HEK293 (cell line): ENCODE results near the gene TACC2.

Experiments
- GFI1B ChIP-seq: fragments of 450-650 bp; formaldehyde crosslinking; IDR thresholded peaks from 2 replicates; pipeline ENCODE4 v1.5.1; 2016; ENCODE audit warnings: missing biosample characterization, missing genetic modification characterization
- GLI4 ChIP-seq: fragments of 450-650 bp; formaldehyde crosslinking; IDR thresholded peaks from 2 replicates; pipeline ENCODE4 v1.5.1; 2016; ENCODE audit warnings: missing biosample characterization, missing genetic modification characterization
- ZBTB1 ChIP-seq: fragments of 450-650 bp; formaldehyde crosslinking; IDR thresholded peaks from 2 replicates; pipeline ENCODE4 v1.5.1; 2016; ENCODE audit warnings: missing biosample characterization, missing genetic modification characterization
- ZEB2 ChIP-seq: fragments of 450-650 bp; formaldehyde crosslinking; IDR thresholded peaks from 2 replicates; pipeline ENCODE4 v1.5.1; 2016; ENCODE audit warnings: missing biosample characterization, missing genetic modification characterization
- ZNF239 ChIP-seq: fragments of 450-650 bp; formaldehyde crosslinking; IDR thresholded peaks from 2 replicates; pipeline ENCODE4 v1.5.1; 2016; ENCODE audit warnings: missing biosample characterization, missing genetic modification characterization
- ZNF423 ChIP-seq: fragments of 450-650 bp; formaldehyde crosslinking; IDR thresholded peaks from 2 replicates; pipeline ENCODE4 v1.5.1; 2016; ENCODE audit warnings: missing biosample characterization, missing genetic modification characterization
- ZNF501 ChIP-seq: fragments of 450-650 bp; formaldehyde crosslinking; IDR thresholded peaks from 2 replicates; pipeline ENCODE4 v1.5.1; 2016; ENCODE audit warnings: missing biosample characterization, missing genetic modification characterization
- ZNF585B ChIP-seq: fragments of 450-650 bp; formaldehyde crosslinking; IDR thresholded peaks from 2 replicates; pipeline ENCODE4 v1.5.1; 2016; ENCODE audit warnings: missing biosample characterization, missing genetic modification characterization
- TF ChIP-seq, protein P1 (sequence below): fragments of 450-650 bp; formaldehyde crosslinking; IDR thresholded peaks from 2 replicates; pipeline ENCODE4 v1.5.1; 2016; ENCODE audit warnings: missing biosample characterization, missing genetic modification characterization
- TF ChIP-seq, protein P2 (sequence below): fragments of 450-650 bp; formaldehyde crosslinking; IDR thresholded peaks from 2 replicates; pipeline ENCODE4 v1.5.1; 2016; ENCODE audit warnings: missing biosample characterization, missing genetic modification characterization
- TF ChIP-seq, protein P3 (sequence below): fragments of 450-650 bp; formaldehyde crosslinking; IDR thresholded peaks from 2 replicates; pipeline ENCODE4 v1.5.1; 2016; ENCODE audit warnings: missing biosample characterization, missing genetic modification characterization
- TF ChIP-seq, protein P4 (sequence below): fragments of 450-650 bp; formaldehyde crosslinking; IDR thresholded peaks from 2 replicates; pipeline ENCODE4 v1.5.1; 2016; ENCODE audit warnings: missing biosample characterization, missing genetic modification characterization, low read depth
- TF ChIP-seq, protein P5 (sequence below): fragments of 450-650 bp; IDR thresholded peaks from 2 replicates; pipeline ENCODE4 v1.5.1; 2018; ENCODE audit warnings: missing biosample characterization, missing genetic modification characterization

DNA sequence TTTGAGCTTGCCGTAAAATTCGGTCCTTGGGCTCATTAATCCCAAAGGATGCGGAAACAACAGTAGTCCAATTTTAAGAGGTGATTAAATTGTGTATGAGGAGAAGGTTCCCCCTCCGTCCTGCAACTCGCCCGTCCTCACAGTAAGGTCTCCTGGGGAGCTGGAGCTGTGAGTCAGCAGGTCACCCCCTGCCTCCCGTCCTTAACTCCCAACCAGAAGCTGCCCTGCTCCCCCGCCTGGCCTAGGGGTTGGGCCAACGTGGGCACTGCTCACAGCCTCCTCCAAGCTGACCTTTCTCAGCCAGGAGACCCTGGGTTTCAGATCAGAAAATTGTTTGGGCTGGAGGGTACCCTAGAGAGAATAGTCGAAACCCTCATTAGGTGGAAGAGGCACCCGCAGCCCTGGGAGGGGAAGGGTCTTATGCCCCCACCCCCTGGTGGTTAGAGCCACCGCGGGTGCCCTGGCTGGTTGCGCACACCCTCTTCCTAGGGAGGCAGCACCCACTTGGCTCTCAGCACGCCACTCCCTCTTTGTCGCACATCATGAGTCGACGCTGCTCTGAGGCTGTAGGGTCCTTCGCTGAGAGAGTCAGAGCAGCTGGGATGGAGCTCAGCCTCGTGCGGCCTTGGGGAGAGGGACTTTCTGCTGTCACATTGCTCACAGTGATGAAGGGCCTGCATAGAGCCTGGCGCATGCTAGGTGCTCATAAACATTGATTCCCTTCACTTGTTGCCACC, 131.2 kb downstream of the TACC2 start:
- TF ChIP-seq, protein P1, sequence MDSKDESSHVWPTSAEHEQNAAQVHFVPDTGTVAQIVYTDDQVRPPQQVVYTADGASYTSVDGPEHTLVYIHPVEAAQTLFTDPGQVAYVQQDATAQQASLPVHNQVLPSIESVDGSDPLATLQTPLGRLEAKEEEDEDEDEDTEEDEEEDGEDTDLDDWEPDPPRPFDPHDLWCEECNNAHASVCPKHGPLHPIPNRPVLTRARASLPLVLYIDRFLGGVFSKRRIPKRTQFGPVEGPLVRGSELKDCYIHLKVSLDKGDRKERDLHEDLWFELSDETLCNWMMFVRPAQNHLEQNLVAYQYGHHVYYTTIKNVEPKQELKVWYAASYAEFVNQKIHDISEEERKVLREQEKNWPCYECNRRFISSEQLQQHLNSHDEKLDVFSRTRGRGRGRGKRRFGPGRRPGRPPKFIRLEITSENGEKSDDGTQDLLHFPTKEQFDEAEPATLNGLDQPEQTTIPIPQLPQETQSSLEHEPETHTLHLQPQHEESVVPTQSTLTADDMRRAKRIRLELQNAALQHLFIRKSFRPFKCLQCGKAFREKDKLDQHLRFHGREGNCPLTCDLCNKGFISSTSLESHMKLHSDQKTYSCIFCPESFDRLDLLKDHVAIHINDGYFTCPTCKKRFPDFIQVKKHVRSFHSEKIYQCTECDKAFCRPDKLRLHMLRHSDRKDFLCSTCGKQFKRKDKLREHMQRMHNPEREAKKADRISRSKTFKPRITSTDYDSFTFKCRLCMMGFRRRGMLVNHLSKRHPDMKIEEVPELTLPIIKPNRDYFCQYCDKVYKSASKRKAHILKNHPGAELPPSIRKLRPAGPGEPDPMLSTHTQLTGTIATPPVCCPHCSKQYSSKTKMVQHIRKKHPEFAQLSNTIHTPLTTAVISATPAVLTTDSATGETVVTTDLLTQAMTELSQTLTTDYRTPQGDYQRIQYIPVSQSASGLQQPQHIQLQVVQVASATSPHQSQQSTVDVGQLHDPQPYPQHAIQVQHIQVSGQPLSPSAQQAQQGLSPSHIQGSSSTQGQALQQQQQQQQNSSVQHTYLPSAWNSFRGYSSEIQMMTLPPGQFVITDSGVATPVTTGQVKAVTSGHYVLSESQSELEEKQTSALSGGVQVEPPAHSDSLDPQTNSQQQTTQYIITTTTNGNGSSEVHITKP (tag by site-specific recombination): no peak
- TF ChIP-seq, protein P2, sequence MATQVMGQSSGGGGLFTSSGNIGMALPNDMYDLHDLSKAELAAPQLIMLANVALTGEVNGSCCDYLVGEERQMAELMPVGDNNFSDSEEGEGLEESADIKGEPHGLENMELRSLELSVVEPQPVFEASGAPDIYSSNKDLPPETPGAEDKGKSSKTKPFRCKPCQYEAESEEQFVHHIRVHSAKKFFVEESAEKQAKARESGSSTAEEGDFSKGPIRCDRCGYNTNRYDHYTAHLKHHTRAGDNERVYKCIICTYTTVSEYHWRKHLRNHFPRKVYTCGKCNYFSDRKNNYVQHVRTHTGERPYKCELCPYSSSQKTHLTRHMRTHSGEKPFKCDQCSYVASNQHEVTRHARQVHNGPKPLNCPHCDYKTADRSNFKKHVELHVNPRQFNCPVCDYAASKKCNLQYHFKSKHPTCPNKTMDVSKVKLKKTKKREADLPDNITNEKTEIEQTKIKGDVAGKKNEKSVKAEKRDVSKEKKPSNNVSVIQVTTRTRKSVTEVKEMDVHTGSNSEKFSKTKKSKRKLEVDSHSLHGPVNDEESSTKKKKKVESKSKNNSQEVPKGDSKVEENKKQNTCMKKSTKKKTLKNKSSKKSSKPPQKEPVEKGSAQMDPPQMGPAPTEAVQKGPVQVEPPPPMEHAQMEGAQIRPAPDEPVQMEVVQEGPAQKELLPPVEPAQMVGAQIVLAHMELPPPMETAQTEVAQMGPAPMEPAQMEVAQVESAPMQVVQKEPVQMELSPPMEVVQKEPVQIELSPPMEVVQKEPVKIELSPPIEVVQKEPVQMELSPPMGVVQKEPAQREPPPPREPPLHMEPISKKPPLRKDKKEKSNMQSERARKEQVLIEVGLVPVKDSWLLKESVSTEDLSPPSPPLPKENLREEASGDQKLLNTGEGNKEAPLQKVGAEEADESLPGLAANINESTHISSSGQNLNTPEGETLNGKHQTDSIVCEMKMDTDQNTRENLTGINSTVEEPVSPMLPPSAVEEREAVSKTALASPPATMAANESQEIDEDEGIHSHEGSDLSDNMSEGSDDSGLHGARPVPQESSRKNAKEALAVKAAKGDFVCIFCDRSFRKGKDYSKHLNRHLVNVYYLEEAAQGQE (tag by site-specific recombination): no peak
- TF ChIP-seq ZNF239 (tag by site-specific recombination) (no peak), GFI1B (tag by site-specific recombination) (no peak), ZNF585B (tag by site-specific recombination) (no peak), ZBTB1 (tag by site-specific recombination) (no peak), ZEB2 (tag by site-specific recombination) (no peak), ZNF423 (tag by site-specific recombination) (0 out of 2 replicates have a peak, but pooled peaks have one; percentile 15), GLI4 (tag by site-specific recombination) (no peak), ZNF501 (tag by site-specific recombination) (no peak)
- TF ChIP-seq, protein P3, sequence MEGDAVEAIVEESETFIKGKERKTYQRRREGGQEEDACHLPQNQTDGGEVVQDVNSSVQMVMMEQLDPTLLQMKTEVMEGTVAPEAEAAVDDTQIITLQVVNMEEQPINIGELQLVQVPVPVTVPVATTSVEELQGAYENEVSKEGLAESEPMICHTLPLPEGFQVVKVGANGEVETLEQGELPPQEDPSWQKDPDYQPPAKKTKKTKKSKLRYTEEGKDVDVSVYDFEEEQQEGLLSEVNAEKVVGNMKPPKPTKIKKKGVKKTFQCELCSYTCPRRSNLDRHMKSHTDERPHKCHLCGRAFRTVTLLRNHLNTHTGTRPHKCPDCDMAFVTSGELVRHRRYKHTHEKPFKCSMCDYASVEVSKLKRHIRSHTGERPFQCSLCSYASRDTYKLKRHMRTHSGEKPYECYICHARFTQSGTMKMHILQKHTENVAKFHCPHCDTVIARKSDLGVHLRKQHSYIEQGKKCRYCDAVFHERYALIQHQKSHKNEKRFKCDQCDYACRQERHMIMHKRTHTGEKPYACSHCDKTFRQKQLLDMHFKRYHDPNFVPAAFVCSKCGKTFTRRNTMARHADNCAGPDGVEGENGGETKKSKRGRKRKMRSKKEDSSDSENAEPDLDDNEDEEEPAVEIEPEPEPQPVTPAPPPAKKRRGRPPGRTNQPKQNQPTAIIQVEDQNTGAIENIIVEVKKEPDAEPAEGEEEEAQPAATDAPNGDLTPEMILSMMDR (tag by site-specific recombination): no peak
- TF ChIP-seq, protein P4, sequence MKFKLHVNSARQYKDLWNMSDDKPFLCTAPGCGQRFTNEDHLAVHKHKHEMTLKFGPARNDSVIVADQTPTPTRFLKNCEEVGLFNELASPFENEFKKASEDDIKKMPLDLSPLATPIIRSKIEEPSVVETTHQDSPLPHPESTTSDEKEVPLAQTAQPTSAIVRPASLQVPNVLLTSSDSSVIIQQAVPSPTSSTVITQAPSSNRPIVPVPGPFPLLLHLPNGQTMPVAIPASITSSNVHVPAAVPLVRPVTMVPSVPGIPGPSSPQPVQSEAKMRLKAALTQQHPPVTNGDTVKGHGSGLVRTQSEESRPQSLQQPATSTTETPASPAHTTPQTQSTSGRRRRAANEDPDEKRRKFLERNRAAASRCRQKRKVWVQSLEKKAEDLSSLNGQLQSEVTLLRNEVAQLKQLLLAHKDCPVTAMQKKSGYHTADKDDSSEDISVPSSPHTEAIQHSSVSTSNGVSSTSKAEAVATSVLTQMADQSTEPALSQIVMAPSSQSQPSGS (tag by site-specific recombination): no peak
- TF ChIP-seq, protein P5, sequence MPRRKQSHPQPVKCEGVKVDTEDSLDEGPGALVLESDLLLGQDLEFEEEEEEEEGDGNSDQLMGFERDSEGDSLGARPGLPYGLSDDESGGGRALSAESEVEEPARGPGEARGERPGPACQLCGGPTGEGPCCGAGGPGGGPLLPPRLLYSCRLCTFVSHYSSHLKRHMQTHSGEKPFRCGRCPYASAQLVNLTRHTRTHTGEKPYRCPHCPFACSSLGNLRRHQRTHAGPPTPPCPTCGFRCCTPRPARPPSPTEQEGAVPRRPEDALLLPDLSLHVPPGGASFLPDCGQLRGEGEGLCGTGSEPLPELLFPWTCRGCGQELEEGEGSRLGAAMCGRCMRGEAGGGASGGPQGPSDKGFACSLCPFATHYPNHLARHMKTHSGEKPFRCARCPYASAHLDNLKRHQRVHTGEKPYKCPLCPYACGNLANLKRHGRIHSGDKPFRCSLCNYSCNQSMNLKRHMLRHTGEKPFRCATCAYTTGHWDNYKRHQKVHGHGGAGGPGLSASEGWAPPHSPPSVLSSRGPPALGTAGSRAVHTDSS (tag by site-specific recombination): no peak
